Measurements from ENCODE around the gene ZBTB20. TPM values are rescaled to one million over a fixed set of nuclear protein-coding genes. Genes with fewer than 3 reads are reported as not detected.

ZBTB20 gene
- total RNA-seq, 1 donor from 2014 or later, result 62.0 TPM

DNA sequence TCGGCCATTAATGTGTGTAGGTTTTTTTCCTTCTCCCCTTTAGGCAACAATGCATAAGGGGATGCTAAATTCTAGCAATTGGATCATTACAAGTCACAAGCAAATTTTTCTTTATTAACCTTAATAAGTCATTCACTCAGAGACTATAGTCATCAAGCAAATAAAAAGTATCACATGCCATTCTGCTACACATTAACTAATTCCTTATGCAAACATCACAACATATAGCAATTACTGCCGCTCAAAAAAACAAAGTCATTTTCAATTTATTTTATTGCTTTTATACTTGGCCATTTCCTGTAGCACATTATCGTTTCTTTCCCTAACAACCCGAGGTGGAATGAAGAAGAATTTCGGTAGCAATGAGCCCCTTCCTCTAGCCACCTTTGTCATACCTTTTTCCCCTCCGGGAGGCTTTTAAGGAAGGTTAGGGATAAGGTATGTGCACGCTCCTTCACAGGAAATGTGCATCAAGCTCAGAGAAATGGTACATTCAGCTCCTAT lies 432.1 kb downstream of the ZBTB20 start:
- Histone ChIP-seq H3K4me3 (no peak overlapping the region), H3K36me3 (no peaks in the 10 kb centered on the region), H3K27me3 (ENCODE audit: low read depth) (no peaks in the 10 kb centered on the region), H3K9me3 (replicated peaks) (no peaks in the 10 kb centered on the region), H3K27ac (replicated peaks) (no peak overlapping the region), H3K4me1 (peaks cover 46% of the 10 kb centered on the region)
- DNase-seq, result no peak
- TF ChIP-seq, protein P1, sequence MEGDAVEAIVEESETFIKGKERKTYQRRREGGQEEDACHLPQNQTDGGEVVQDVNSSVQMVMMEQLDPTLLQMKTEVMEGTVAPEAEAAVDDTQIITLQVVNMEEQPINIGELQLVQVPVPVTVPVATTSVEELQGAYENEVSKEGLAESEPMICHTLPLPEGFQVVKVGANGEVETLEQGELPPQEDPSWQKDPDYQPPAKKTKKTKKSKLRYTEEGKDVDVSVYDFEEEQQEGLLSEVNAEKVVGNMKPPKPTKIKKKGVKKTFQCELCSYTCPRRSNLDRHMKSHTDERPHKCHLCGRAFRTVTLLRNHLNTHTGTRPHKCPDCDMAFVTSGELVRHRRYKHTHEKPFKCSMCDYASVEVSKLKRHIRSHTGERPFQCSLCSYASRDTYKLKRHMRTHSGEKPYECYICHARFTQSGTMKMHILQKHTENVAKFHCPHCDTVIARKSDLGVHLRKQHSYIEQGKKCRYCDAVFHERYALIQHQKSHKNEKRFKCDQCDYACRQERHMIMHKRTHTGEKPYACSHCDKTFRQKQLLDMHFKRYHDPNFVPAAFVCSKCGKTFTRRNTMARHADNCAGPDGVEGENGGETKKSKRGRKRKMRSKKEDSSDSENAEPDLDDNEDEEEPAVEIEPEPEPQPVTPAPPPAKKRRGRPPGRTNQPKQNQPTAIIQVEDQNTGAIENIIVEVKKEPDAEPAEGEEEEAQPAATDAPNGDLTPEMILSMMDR (IDR thresholded peaks at IDR 0.05; ENCODE audit: borderline replicate concordance), result no peak
- intact Hi-C loops (cut with micrococcal nuclease), result no loop called here

DNA sequence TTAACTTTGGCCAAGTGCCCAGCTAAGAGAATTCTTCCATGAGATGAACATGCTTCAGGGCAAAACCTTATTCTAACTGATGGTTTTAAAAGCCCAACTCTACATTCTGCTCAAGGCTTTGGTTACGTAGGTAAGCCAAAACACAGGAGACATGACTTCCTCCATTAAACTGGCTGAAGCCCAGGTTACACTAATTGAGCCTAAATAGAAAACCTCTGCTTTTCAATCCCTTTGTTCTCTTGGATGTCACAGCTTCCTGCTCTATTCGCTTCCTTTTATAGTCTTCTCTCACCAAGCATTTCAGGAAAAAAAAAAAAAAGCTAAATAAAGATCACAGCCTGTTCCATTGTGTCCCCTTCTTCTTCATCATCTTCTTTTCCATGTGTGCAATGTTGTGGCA lies 432.9 kb downstream of the ZBTB20 start:
- no peaks in the 10 kb centered on the region for H3K27me3 ChIP-seq (ENCODE audit: low read depth)
- no peak overlapping the region for H3K4me3 ChIP-seq
- no peak for DNase-seq
- intact Hi-C loops (cut with micrococcal nuclease), result no loop called here
- peak overlapping the region; percentile 61 for H3K27ac ChIP-seq (replicated peaks)
- TF ChIP-seq, protein P1 (IDR thresholded peaks at IDR 0.05; ENCODE audit: borderline replicate concordance), result no peak
- H3K4me1 ChIP-seq, result peaks cover 41% of the 10 kb centered on the region
- no peaks in the 10 kb centered on the region for H3K9me3 ChIP-seq (replicated peaks)
- H3K36me3 ChIP-seq, result no peaks in the 10 kb centered on the region

DNA sequence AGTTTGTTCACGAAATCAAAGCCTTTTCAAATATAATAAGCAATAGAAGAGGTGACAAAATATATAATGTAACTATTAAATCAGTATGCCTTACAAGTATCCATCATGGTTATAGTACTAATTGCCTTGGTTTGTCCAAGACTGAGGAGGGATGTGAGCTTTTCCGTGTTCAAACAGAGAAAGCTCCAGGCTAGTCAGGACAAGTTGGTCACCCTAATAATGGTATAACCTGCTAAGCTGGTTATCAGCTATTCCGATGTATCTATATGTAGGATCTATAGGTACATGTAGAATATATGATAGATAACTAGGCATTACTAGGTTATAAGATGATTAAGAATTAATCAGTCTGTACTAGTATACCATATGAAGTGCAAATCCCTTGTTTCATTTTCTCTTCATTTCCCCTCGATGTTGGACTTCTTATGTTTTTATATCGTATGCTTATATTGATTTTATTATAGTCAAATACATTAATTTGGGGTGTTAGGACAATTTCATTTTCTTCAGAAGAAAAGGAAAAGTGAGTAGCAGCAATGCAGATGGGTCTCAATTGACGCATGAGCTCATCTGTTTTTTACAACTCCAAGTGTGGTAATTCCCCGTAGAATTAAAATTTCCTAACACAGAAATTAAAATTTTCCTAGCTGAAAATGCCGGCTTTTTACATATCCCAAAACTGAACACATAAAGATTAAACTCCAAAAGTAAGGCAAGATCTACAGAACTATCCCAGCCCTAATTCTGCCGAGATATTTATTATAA lies 434.2 kb downstream of the ZBTB20 start:
- DNase-seq, result no peak
- peaks cover 32% of the 10 kb centered on the region for H3K4me1 ChIP-seq
- H3K4me3 ChIP-seq, result no peak overlapping the region
- H3K27me3 ChIP-seq (ENCODE audit: low read depth), result no peaks in the 10 kb centered on the region
- no peaks in the 10 kb centered on the region for H3K9me3 ChIP-seq (replicated peaks)
- intact Hi-C loops (cut with micrococcal nuclease), result no loop called here
- H3K36me3 ChIP-seq, result no peaks in the 10 kb centered on the region
- H3K27ac ChIP-seq (replicated peaks), result peak overlapping the region; percentile 61
- TF ChIP-seq, protein P1 (IDR thresholded peaks at IDR 0.05; ENCODE audit: borderline replicate concordance), result no peak

DNA sequence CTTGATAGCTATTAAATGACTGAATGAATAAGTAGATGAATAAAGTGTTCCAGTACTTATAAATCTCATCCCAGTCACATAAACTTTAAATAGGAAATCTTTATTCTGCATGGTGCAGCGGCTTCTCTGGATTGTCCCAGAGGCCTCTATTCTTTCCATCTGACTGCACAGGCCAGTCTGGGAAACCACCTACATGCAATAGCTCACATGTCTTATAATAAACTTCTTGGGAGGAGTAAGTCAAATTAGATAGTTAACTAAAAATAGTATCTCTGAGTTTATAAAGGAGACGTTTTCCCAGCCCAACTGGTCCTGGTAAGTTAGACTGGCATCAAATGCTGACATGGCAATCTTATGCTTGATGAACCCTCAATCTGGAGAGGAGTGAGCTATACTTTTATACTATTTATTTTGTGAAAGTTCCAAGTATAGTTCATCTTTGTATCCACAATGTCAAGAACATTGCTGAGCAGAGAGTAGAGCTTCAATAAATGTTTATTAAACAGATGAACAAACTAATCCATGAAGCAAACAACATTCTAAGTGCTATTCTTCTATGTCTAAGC lies 435.7 kb downstream of the ZBTB20 start:
- intact Hi-C loops (cut with micrococcal nuclease), result no loop called here
- TF ChIP-seq, protein P1 (IDR thresholded peaks at IDR 0.05; ENCODE audit: borderline replicate concordance), result no peak
- H3K4me3 ChIP-seq, result no peak overlapping the region
- no peak for DNase-seq
- H3K36me3 ChIP-seq, result no peaks in the 10 kb centered on the region
- H3K4me1 ChIP-seq, result peaks cover 47% of the 10 kb centered on the region
- no peak overlapping the region for H3K27ac ChIP-seq (replicated peaks)
- H3K9me3 ChIP-seq (replicated peaks), result no peaks in the 10 kb centered on the region
- H3K27me3 ChIP-seq (ENCODE audit: low read depth), result no peaks in the 10 kb centered on the region

- H3K27me3 ChIP-seq (ENCODE audit: low read depth), result no peaks in the 10 kb centered on the region
- H3K4me3 ChIP-seq, result no peak overlapping the region
- TF ChIP-seq, protein P1 (IDR thresholded peaks at IDR 0.05; ENCODE audit: borderline replicate concordance), result no peak
- no peaks in the 10 kb centered on the region for H3K36me3 ChIP-seq
- intact Hi-C loops (cut with micrococcal nuclease), result no loop called here
- DNase-seq, result no peak
- H3K9me3 ChIP-seq (replicated peaks), result no peaks in the 10 kb centered on the region
- peaks cover 54% of the 10 kb centered on the region for H3K4me1 ChIP-seq
- H3K27ac ChIP-seq (replicated peaks), result no peak overlapping the region
Observed at GRCh38 chr3:114709102-114709501, 438.0 kb downstream of the ZBTB20 start.
